ENCODE data around the gene PTPN11. TPM values are rescaled to one million over a fixed set of nuclear protein-coding genes. Genes with fewer than 3 reads are reported as not detected.
"Not testable (repeated sequence)": the region's sequence is repeated elsewhere in the genome, so short reads cannot be mapped to it uniquely, and the experiment has no call there.

PTPN11 gene
- total and polyA plus RNA-seq, 5 experiments from 2014 or later, result 46.2 to 75.8 (median 70.2) TPM

DNA sequence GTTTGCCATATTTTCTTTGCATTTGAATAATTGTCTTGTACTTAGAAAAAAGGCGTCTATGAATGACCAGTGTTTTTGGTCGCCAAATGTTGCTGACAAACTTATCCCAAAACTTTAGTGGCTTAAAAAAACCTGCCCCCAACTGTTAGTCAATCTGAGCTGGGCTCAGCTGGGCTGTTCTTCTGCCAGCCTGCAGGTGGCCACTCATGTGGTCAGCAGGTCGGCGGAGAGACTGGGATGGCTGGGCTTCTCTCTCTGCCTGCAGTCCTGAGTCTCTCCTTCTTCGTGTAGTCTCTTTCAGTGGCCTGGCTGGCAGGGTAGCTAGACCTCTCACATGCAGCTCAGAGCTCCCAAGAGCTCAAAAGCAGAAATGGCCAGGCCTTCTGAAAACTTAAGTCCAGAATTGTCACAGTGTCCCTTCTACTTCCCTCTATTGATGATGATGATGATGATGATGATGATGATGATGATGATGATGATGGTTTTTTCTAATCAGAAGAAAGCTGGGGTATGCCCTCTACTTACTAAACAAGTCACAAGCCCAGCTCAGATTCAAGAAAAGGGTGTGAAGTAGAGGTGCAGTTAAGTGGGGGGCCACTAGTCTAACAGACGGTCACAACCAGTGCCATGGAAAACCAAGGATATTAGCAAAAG is 87.9 kb downstream of the PTPN11 start:
- Mint-ChIP-seq H3K4me3 (no peak overlapping the region), H3K27ac (no peak overlapping the region), H3K36me3 (peaks cover 0 to 91% (median 49%) of the 10 kb centered on the region in 3 donors), H3K4me1 (no peaks in the 10 kb centered on the region), H3K27me3 (no peaks in the 10 kb centered on the region), H3K9me3 (no peaks in the 10 kb centered on the region)
- POLR2A ChIA-PET, result no interaction called here
- ATAC-seq (no peak), DNase-seq (no peak)

GRCh38 chr12:112513471-112513870 is 94.7 kb downstream of the PTPN11 start:
- POLR2A ChIA-PET, result no interaction called here
- peaks cover 0 to 25% (median 4%) of the 10 kb centered on the region in 3 donors for H3K36me3 Mint-ChIP-seq
- no peak for ATAC-seq
- peaks cover 0 to 3% (median 0%) of the 10 kb centered on the region in 5 donors for H3K27me3 Mint-ChIP-seq
- H3K4me1 Mint-ChIP-seq, result no peaks in the 10 kb centered on the region
- no peak overlapping the region for H3K4me3 Mint-ChIP-seq
- H3K9me3 Mint-ChIP-seq, result no peaks in the 10 kb centered on the region
- H3K27ac Mint-ChIP-seq, result no peak overlapping the region
- DNase-seq, result no peak

DNA sequence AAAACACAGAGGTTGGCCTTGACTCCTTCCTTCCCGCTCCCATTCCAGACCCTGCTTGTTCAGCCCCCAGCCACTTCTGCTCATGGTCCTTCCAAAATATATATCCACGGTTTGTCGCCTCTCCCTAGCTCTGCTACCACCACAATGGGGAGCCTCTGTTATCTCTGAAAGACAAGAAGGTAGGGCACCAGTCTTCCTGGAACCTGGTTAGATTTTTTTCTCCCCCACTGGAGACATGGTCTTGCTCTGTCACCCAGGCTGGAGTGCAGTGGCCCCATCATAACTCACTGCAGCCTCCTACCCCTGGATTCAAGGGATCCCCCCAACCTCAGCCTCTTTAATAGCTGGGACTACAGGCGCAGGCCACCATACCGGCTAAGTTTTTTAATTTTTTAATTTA is 95.7 kb downstream of the PTPN11 start:
- no peaks in the 10 kb centered on the region for H3K9me3 Mint-ChIP-seq
- H3K4me3 Mint-ChIP-seq, result no peak overlapping the region
- POLR2A ChIA-PET, result no interaction called here
- ATAC-seq (no peak), DNase-seq (no peak)
- peaks cover 0 to 18% (median 4%) of the 10 kb centered on the region in 3 donors for H3K36me3 Mint-ChIP-seq
- no peak overlapping the region for H3K27ac Mint-ChIP-seq
- peaks cover 0 to 4% (median 0%) of the 10 kb centered on the region in 5 donors for H3K27me3 Mint-ChIP-seq
- H3K4me1 Mint-ChIP-seq, result no peaks in the 10 kb centered on the region

GRCh38 chr12:112514926-112515642 is 96.3 kb downstream of the PTPN11 start:
- no peak overlapping the region for H3K27ac Mint-ChIP-seq
- no peaks in the 10 kb centered on the region for H3K4me1 Mint-ChIP-seq
- peaks cover 0 to 14% (median 4%) of the 10 kb centered on the region in 3 donors for H3K36me3 Mint-ChIP-seq
- H3K27me3 Mint-ChIP-seq, result peaks cover 0 to 4% (median under 1%) of the 10 kb centered on the region in 5 donors
- DNase-seq (no peak), ATAC-seq (no peak)
- POLR2A ChIA-PET, result no interaction called here
- H3K4me3 Mint-ChIP-seq, result no peak overlapping the region
- no peaks in the 10 kb centered on the region for H3K9me3 Mint-ChIP-seq

DNA sequence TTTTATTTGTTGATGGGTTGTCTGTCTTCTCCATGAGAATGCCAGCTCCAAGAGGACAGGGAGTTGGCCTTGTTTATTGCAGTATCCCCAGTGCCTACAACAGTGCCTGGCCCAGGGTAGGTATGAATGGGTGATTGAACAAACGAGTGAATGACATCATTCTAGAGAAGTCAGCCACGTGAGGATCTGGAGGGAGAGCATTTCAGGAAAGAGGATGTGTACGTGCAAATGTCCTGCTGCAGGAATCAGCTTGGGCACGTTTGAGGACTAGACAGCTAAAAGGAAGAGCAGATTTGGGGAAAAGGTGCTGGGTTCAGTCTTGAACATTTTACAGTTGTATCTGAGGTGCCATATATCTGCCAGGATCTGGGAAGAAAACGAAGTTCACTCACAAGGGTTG is 97.1 kb downstream of the PTPN11 start:
- H3K4me1 Mint-ChIP-seq, result no peaks in the 10 kb centered on the region
- peaks cover 0 to 8% (median 4%) of the 10 kb centered on the region in 3 donors for H3K36me3 Mint-ChIP-seq
- H3K27ac Mint-ChIP-seq, result no peak overlapping the region
- H3K27me3 Mint-ChIP-seq, result peaks cover 0 to 8% (median 1%) of the 10 kb centered on the region in 5 donors
- POLR2A ChIA-PET, result no interaction called here
- DNase-seq, result no peak
- H3K9me3 Mint-ChIP-seq, result no peaks in the 10 kb centered on the region
- H3K4me3 Mint-ChIP-seq, result no peak overlapping the region
- no peak for ATAC-seq

DNA sequence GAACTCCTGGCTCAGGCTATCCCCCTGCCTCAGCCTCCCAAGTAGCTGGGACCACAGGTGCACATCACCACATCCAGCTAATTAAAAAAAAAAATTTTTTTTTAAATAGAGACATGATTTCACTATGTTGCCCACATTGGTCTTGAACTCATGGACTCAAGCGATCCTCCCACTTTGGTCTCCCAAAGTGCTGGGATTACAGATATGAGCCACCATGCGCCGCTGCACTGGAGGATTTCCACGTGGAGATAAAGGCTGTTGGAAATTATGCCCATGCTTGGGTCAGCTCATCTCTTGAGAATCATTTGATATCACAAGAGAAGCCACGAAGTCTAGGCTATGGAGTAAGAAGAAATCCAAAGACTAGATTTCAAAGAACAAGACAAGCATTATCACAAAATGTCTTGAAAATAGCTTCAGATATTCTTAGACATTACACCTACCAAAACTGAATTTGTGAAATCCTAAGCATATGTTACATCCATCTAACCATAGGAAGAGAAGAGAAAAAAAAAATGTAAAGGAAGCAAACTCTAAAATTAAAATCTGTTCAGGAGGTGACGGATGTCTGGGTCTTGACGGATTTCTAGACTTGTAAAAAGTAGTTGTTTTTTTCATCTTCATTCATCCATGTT is 99.1 kb downstream of the PTPN11 start:
- Mint-ChIP-seq H3K36me3 (no peaks in the 10 kb centered on the region), H3K4me3 (no peak overlapping the region), H3K27me3 (peaks cover 0 to 9% (median 1%) of the 10 kb centered on the region in 5 donors), H3K4me1 (no peaks in the 10 kb centered on the region), H3K9me3 (no peaks in the 10 kb centered on the region), H3K27ac (no peak overlapping the region)
- POLR2A ChIA-PET, result interaction anchor here (0.6 kb wide), 1 partner anchor 12 kb away, joined by 4 read pairs; no protein-coding TSS in a partner anchor
- no peak for DNase-seq
- ATAC-seq, result no peak

DNA sequence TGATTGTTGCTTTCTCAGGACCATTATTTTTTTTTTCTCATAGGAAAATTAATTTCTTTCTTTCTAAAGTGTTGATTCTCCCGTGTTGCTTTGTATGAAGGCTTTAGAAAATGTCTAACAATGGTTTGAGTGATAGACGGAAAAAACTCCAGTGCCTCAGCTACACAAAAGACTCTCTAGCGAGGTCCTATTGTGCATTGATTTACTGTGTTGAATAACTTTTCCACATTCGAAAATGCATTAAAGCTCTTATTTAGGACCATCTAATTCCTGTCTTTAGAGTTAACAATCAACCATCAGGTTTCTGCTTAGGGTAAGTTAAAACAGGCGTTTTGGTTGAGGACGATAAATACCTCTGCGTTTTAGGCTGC is 99.6 kb downstream of the PTPN11 start:
- no peak overlapping the region for H3K27ac Mint-ChIP-seq
- POLR2A ChIA-PET, result no interaction called here
- no peaks in the 10 kb centered on the region for H3K36me3 Mint-ChIP-seq

DNA sequence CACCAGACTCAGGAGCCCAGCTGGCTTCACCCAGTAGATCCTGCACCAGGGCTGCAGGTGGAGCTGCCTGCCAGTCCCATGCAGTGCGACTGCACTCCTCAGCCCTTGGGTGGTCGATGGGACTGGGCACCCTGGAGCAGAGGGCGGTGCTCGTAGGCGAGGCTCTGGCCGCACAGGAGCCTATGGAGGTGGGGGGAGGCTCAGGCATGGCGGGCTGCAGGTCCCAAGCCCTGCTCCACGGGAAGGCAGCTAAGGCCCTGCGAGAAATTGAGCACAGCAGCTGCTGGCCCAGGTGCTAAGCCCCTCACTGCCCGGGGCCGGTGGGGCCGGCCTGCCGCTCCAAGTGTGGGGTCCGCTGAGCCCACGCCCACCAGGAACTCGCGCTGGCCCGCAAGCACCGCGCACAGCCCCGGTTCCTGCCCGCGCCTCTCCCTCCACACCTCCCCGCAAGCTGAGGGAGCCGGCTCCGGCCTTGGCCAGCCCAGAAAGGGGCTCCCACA is 101.1 kb downstream of the PTPN11 start:
- H3K27ac Mint-ChIP-seq, ATAC-seq, DNase-seq, H3K9me3 Mint-ChIP-seq, POLR2A ChIA-PET, H3K36me3 Mint-ChIP-seq, H3K4me3 Mint-ChIP-seq, H3K27me3 Mint-ChIP-seq, H3K4me1 Mint-ChIP-seq: not testable (repeated sequence)

More for the DNA sequence above, 99.6 kb downstream of the PTPN11 start:
- ATAC-seq, result no peak
- no peaks in the 10 kb centered on the region for H3K9me3 Mint-ChIP-seq
- peaks cover 0 to 9% (median 1%) of the 10 kb centered on the region in 5 donors for H3K27me3 Mint-ChIP-seq
- no peak overlapping the region for H3K4me3 Mint-ChIP-seq
- no peak for DNase-seq
- H3K4me1 Mint-ChIP-seq, result no peaks in the 10 kb centered on the region

- POLR2A ChIA-PET, result no interaction called here
- Mint-ChIP-seq H3K4me1 (no peaks in the 10 kb centered on the region), H3K9me3 (peaks cover 0 to 10% (median 0%) of the 10 kb centered on the region in 9 donors), H3K4me3 (no peak overlapping the region), H3K27ac (no peak overlapping the region), H3K27me3 (peaks cover 0 to 9% (median 0%) of the 10 kb centered on the region in 5 donors), H3K36me3 (no peaks in the 10 kb centered on the region)
- DNase-seq (no peak), ATAC-seq (no peak)
These were observed 105.1 kb downstream of the PTPN11 start for GRCh38 chr12:112523856-112524255.

GRCh38 chr12:112524269-112524668 is 105.5 kb downstream of the PTPN11 start:
- Mint-ChIP-seq H3K27ac (no peak overlapping the region), H3K4me1 (no peaks in the 10 kb centered on the region), H3K9me3 (peaks cover 0 to 10% (median 0%) of the 10 kb centered on the region in 9 donors), H3K36me3 (no peaks in the 10 kb centered on the region), H3K4me3 (no peak overlapping the region), H3K27me3 (peaks cover 0 to 9% (median 0%) of the 10 kb centered on the region in 5 donors)
- no peak for DNase-seq
- ATAC-seq, result no peak
- POLR2A ChIA-PET, result no interaction called here

- Mint-ChIP-seq H3K4me3 (no peak overlapping the region), H3K27me3 (peaks cover 0 to 9% (median under 1%) of the 10 kb centered on the region in 5 donors), H3K36me3 (no peaks in the 10 kb centered on the region), H3K9me3 (peaks cover 0 to 10% (median 0%) of the 10 kb centered on the region in 9 donors), H3K27ac (no peak overlapping the region), H3K4me1 (no peaks in the 10 kb centered on the region)
- POLR2A ChIA-PET, result no interaction called here
- ATAC-seq (no peak), DNase-seq (no peak)
These were observed 106.1 kb downstream of the PTPN11 start for GRCh38 chr12:112524676-112525425.

GRCh38 chr12:112525426-112525809 is 106.7 kb downstream of the PTPN11 start:
- Mint-ChIP-seq H3K36me3 (no peaks in the 10 kb centered on the region), H3K27ac (no peak overlapping the region), H3K27me3 (peaks cover 0 to 5% (median 3%) of the 10 kb centered on the region in 5 donors), H3K4me1 (no peaks in the 10 kb centered on the region), H3K4me3 (no peak overlapping the region), H3K9me3 (peaks cover 0 to 10% (median 0%) of the 10 kb centered on the region in 9 donors)
- no peak for ATAC-seq
- DNase-seq, result no peak
- POLR2A ChIA-PET, result no interaction called here

Measured in naive thymus-derived CD8-positive, alpha-beta T cell (primary cell).